A673 (cell line): ENCODE data around the gene TSPAN12. TPM values are rescaled to one million over a fixed set of nuclear protein-coding genes. Genes with fewer than 3 reads are reported as not detected.

Experiments
- BruUV-seq: library from RNA; stranded (reverse); fragments of 400-500 nt; replicated peaks from 2 replicates; lab custom pipeline; 2021; lab: Mats Ljungman, UMichigan
- CTCF ChIA-PET: fragments of 300-600 bp; sonication (Branson Sonifier 250); formaldehyde crosslinking; loops from one replicate; lab custom pipeline; 2022; ENCODE audit warnings: antibody characterized with exemption; lab: Charles Lee
- POLR2A ChIA-PET: fragments of 300-600 bp; sonication (Branson Sonifier 250); formaldehyde crosslinking; loops from one replicate; lab custom pipeline; 2022; ENCODE audit warnings: antibody characterized with exemption; ENCODE audit not compliant: low non-redundant PET; lab: Charles Lee
- DNase-seq: peaks from one replicate; pipeline ENCODE4 v3.0.0-alpha.2; 2015; ENCODE audit warnings: low spot score
- H3K27ac ChIP-seq: fragments of 200-600 bp; sonication (generic); 2 replicates; pipeline ENCODE4 v1.5.1; 2016; ENCODE audit warnings: mixed run types, low read depth, mild to moderate bottlenecking, mixed read lengths, antibody characterized with exemption, low read length; ENCODE audit not compliant: poor library complexity, severe bottlenecking
- H3K27me3 ChIP-seq: fragments of 200-600 bp; sonication (generic); replicated peaks from 2 replicates; pipeline ENCODE4 v1.6.1; 2017; ENCODE audit warnings: mixed run types, low read depth, mild to moderate bottlenecking, mixed read lengths, antibody characterized with exemption, low read length; ENCODE audit not compliant: insufficient read depth, poor library complexity
- H3K36me3 ChIP-seq: fragments of 200-600 bp; sonication (generic); 2 replicates; pipeline ENCODE4 v1.6.1; 2016; ENCODE audit warnings: mixed run types, mild to moderate bottlenecking, mixed read lengths, antibody characterized with exemption, low read length; ENCODE audit not compliant: insufficient read depth, poor library complexity, severe bottlenecking
- H3K4me1 ChIP-seq: fragments of 200-600 bp; sonication (generic); 2 replicates; pipeline ENCODE4 v1.6.1; 2017; ENCODE audit warnings: mixed run types, mild to moderate bottlenecking, mixed read lengths, antibody characterized with exemption, low read length; ENCODE audit not compliant: insufficient read depth, poor library complexity, severe bottlenecking
- H3K4me3 ChIP-seq: fragments of 200-600 bp; sonication (generic); 2 replicates; pipeline ENCODE4 v1.5.1; 2016; ENCODE audit warnings: low read depth, mixed run types, mild to moderate bottlenecking, mixed read lengths, low read length; ENCODE audit not compliant: poor library complexity, severe bottlenecking
- H3K9me3 ChIP-seq: fragments of 200-600 bp; sonication (generic); 2 replicates; pipeline ENCODE4 v1.6.1; 2016; ENCODE audit warnings: mixed run types, low read depth, mild to moderate bottlenecking, mixed read lengths, antibody characterized with exemption, low read length; ENCODE audit not compliant: poor library complexity, severe bottlenecking
- EZH2 ChIP-seq: fragments of 200-600 bp; sonication (generic); IDR thresholded peaks from 2 replicates; pipeline ENCODE4 v1.6.1; 2017; ENCODE audit warnings: borderline replicate concordance, low read depth, mild to moderate bottlenecking, mixed read lengths, antibody characterized with exemption, low read length; ENCODE audit not compliant: poor library complexity, severe bottlenecking
- intact Hi-C: fragments of 100-400 bp; cut with micrococcal nuclease; formaldehyde crosslinking; loops from one replicate; pipeline ENCODE4 v1.10.0; 2022; ENCODE audit not compliant: unreplicated experiment
- total RNA-seq: library from RNA; stranded (reverse); gene quantifications from 2 replicates; pipeline ENCODE4 v1.2.3, GENCODE V29; 2021
- TF ChIP-seq, protein P1 (sequence below): fragments of 300-800, 200-600 bp; sonication (generic); conservative IDR thresholded peaks from 2 replicates; pipeline ENCODE4 v1.5.1; 2017; ENCODE audit warnings: low read depth, mild to moderate bottlenecking, antibody characterized with exemption, low read length, moderate library complexity, mixed read lengths

TSPAN12 gene
- total RNA-seq, 1 experiment from 2014 or later: 1.5 TPM

- ChIA-PET POLR2A (no interaction called here), CTCF (no interaction called here)
- Histone ChIP-seq H3K4me3 (no peak overlapping the region), H3K27me3 (no peaks in the 10 kb centered on the region), H3K27ac (no peak overlapping the region), H3K9me3 (no peaks in the 10 kb centered on the region), H3K36me3 (no peaks in the 10 kb centered on the region), H3K4me1 (no peaks in the 10 kb centered on the region)
- intact Hi-C loops: no loop called here
- DNase-seq: no peak
- TF ChIP-seq, protein P1, sequence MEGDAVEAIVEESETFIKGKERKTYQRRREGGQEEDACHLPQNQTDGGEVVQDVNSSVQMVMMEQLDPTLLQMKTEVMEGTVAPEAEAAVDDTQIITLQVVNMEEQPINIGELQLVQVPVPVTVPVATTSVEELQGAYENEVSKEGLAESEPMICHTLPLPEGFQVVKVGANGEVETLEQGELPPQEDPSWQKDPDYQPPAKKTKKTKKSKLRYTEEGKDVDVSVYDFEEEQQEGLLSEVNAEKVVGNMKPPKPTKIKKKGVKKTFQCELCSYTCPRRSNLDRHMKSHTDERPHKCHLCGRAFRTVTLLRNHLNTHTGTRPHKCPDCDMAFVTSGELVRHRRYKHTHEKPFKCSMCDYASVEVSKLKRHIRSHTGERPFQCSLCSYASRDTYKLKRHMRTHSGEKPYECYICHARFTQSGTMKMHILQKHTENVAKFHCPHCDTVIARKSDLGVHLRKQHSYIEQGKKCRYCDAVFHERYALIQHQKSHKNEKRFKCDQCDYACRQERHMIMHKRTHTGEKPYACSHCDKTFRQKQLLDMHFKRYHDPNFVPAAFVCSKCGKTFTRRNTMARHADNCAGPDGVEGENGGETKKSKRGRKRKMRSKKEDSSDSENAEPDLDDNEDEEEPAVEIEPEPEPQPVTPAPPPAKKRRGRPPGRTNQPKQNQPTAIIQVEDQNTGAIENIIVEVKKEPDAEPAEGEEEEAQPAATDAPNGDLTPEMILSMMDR: no peak
- no peak for TF ChIP-seq EZH2
- BruUV-seq: no TSS peak
Observed at GRCh38 chr7:120874016-120874415, 16.1 kb upstream of the TSPAN12 start.

DNA sequence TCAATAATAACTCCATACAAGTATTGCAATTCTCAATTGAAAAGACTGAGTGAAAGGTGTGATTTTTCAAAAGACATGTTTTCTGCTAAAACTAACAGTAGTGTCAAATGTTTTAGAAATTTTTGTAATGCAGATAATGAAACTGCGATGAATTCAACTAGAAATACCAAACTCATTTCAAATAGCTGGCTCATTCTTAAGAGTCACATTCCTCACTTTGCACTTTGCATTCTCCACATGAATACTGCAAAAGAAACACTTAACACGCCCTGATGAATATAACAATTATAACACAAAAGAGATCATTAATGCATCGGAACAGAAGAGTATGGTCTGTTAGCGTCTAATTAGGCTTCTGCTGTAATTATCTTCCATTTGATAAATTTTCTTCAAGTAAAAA is 15.5 kb upstream of the TSPAN12 start:
- no peaks in the 10 kb centered on the region for H3K36me3 ChIP-seq
- H3K27ac ChIP-seq: no peak overlapping the region
- intact Hi-C loops: no loop called here
- no TSS peak for BruUV-seq
- CTCF ChIA-PET: no interaction called here
- POLR2A ChIA-PET: interaction anchor here (0.7 kb wide), 1 partner anchor 72 kb away, joined by 3 read pairs; no protein-coding TSS in a partner anchor
- H3K27me3 ChIP-seq: no peaks in the 10 kb centered on the region
- no peaks in the 10 kb centered on the region for H3K4me1 ChIP-seq
- DNase-seq: no peak
- no peaks in the 10 kb centered on the region for H3K9me3 ChIP-seq
- TF ChIP-seq, protein P1: no peak
- TF ChIP-seq EZH2: no peak
- H3K4me3 ChIP-seq: no peak overlapping the region

- Histone ChIP-seq H3K36me3 (no peaks in the 10 kb centered on the region), H3K9me3 (no peaks in the 10 kb centered on the region), H3K4me1 (no peaks in the 10 kb centered on the region), H3K27ac (no peak overlapping the region), H3K4me3 (no peak overlapping the region), H3K27me3 (no peaks in the 10 kb centered on the region)
- ChIA-PET CTCF (no interaction called here), POLR2A (no interaction called here)
- BruUV-seq: no TSS peak
- TF ChIP-seq, protein P1: no peak
- TF ChIP-seq EZH2: no peak
- no peak for DNase-seq
- intact Hi-C loops: no loop called here
Observed at GRCh38 chr7:120869700-120870099, 11.8 kb upstream of the TSPAN12 start.
